HEK293T (cell line): ENCODE data around the gene DKKL1.

ENCODE experiments used
- CTCF ChIA-PET: fragments of 350-600 bp; formaldehyde crosslinking; extraction: SDS; loops from one replicate; lab custom pipeline; 2021; ENCODE audit warnings: antibody characterized with exemption, inconsistent platforms; lab: Yijun Ruan, JAX
- POLR2A ChIA-PET: fragments of 350-600 bp; formaldehyde crosslinking; extraction: SDS; loops from one replicate; lab custom pipeline; 2020; ENCODE audit warnings: antibody characterized with exemption, inconsistent platforms; lab: Yijun Ruan, JAX
- DNase-seq: peaks from one replicate; pipeline ENCODE4 v3.0.0; 2012; ENCODE audit warnings: mixed read lengths; ENCODE audit errors: extremely low spot score
- ARNT ChIP-seq: fragments of 450-650 bp; IDR thresholded peaks from 2 replicates; pipeline ENCODE4 v1.6.1; 2017; ENCODE audit warnings: mild to moderate bottlenecking
- BHLHE40 ChIP-seq: fragments of 450-650 bp; IDR thresholded peaks from 2 replicates; pipeline ENCODE4 v1.6.1; 2016; ENCODE audit warnings: mild to moderate bottlenecking, moderate library complexity, borderline replicate concordance
- CTBP1 ChIP-seq: fragments of 450-650 bp; IDR thresholded peaks from 2 replicates; pipeline ENCODE4 v1.6.1; 2016; ENCODE audit warnings: borderline replicate concordance
- ELF4 ChIP-seq: fragments of 450-650 bp; IDR thresholded peaks from 2 replicates; pipeline ENCODE4 v1.6.1; 2017; ENCODE audit warnings: antibody characterized with exemption
- FOXA1 ChIP-seq: fragments of 450-650 bp; IDR thresholded peaks from 2 replicates; pipeline ENCODE4 v1.6.1; 2016; ENCODE audit warnings: mild to moderate bottlenecking
- FOXK2 ChIP-seq: fragments of 450-650 bp; IDR thresholded peaks from 2 replicates; pipeline ENCODE4 v1.6.1; 2016; ENCODE audit warnings: mild to moderate bottlenecking
- FOXM1 ChIP-seq: fragments of 450-650 bp; IDR thresholded peaks from 2 replicates; pipeline ENCODE4 v1.6.1; 2017; ENCODE audit warnings: mild to moderate bottlenecking, borderline replicate concordance
- HDGF ChIP-seq: fragments of 450-650 bp; IDR thresholded peaks from 2 replicates; pipeline ENCODE4 v1.6.1; 2017; ENCODE audit warnings: antibody characterized with exemption, borderline replicate concordance
- L3MBTL2 ChIP-seq: fragments of 450-650 bp; conservative IDR thresholded peaks from 2 replicates; pipeline ENCODE4 v1.6.1; 2016; ENCODE audit warnings: mild to moderate bottlenecking
- LEF1 ChIP-seq: fragments of 450-650 bp; IDR thresholded peaks from 2 replicates; pipeline ENCODE4 v1.6.1; 2017; ENCODE audit warnings: mild to moderate bottlenecking, borderline replicate concordance
- NFRKB ChIP-seq: fragments of 450-650 bp; IDR thresholded peaks from 2 replicates; pipeline ENCODE4 v1.6.1; 2016; ENCODE audit warnings: mild to moderate bottlenecking, moderate library complexity
- PKNOX1 ChIP-seq: fragments of 450-650 bp; IDR thresholded peaks from 2 replicates; pipeline ENCODE4 v1.6.1; 2016
- SP1 ChIP-seq: fragments of 450-650 bp; IDR thresholded peaks from 2 replicates; pipeline ENCODE4 v1.6.1; 2017
- SUZ12 ChIP-seq: fragments of 450-650 bp; IDR thresholded peaks from 2 replicates; pipeline ENCODE4 v1.6.1; 2016; ENCODE audit warnings: mild to moderate bottlenecking
- TARDBP ChIP-seq: fragments of 450-650 bp; IDR thresholded peaks from 2 replicates; pipeline ENCODE4 v1.6.1; 2016
- ZNF384 ChIP-seq: fragments of 450-650 bp; IDR thresholded peaks from 2 replicates; pipeline ENCODE4 v1.6.1; 2016

The DKKL1 gene

GRCh38 chr19:49423071-49423984, 59.7 kb downstream of the DKKL1 start, which contains the start of gene PTH2:
Gene PTH2, minus strand, starts transcription at chr19:49423441. Its CDS starts 102 bp downstream, at chr19:49423339.
- no peak for TF ChIP-seq CTBP1
- no peak for TF ChIP-seq SP1
- TF ChIP-seq FOXA1, result no peak
- TF ChIP-seq NFRKB, result no peak
- TF ChIP-seq BHLHE40, result no peak
- no peak for TF ChIP-seq FOXK2
- TF ChIP-seq PKNOX1, result no peak
- TF ChIP-seq TARDBP, result no peak
- TF ChIP-seq L3MBTL2, result no peak
- TF ChIP-seq SUZ12, result no peak
- no peak for TF ChIP-seq LEF1
- TF ChIP-seq HDGF, result no peak
- no peak for TF ChIP-seq ELF4
- TF ChIP-seq ZNF384, result no peak
- TF ChIP-seq FOXM1, result no peak
- no peak for TF ChIP-seq ARNT
- ChIA-PET CTCF (no interaction called here), POLR2A (interaction anchor here (3.2 kb wide), 1 partner anchor 20 kb away, joined by 13 read pairs; no protein-coding TSS in a partner anchor)
- no peak for DNase-seq

GRCh38 chr19:49423985-49424303, 60.3 kb downstream of the DKKL1 start:
- TF ChIP-seq NFRKB, result no peak
- TF ChIP-seq PKNOX1, result no peak
- TF ChIP-seq ELF4, result no peak
- TF ChIP-seq SP1, result no peak
- no peak for TF ChIP-seq ZNF384
- TF ChIP-seq BHLHE40, result no peak
- no peak for TF ChIP-seq TARDBP
- TF ChIP-seq SUZ12, result no peak
- DNase-seq, result no peak
- ChIA-PET CTCF (interaction anchor here (0.6 kb wide), 1 partner anchor 122 kb away, joined by 3 read pairs; no protein-coding TSS in a partner anchor), POLR2A (interaction anchor here (3.2 kb wide), 1 partner anchor 20 kb away, joined by 13 read pairs; no protein-coding TSS in a partner anchor)
